Osteoblast (primary cell): ENCODE data around the gene TMEM178B. TPM values are rescaled to one million over a fixed set of nuclear protein-coding genes. Genes with fewer than 3 reads are reported as not detected.

Experiments
- DNase-seq: peaks from one replicate; pipeline ENCODE4 v3.0.0; 2011; ENCODE audit warnings: low spot score, mixed read lengths; ENCODE audit not compliant: insufficient read length; ENCODE audit errors: missing footprints
- H2AFZ ChIP-seq: 2 replicates; pipeline ENCODE4 v1.6.0; 2011; ENCODE audit warnings: mild to moderate bottlenecking, low read length
- H3K27ac ChIP-seq: 2 replicates; pipeline ENCODE4 v1.5.1; 2011; ENCODE audit warnings: mild to moderate bottlenecking, low read depth, low read length, moderate library complexity
- H3K27me3 ChIP-seq: 2 replicates; pipeline ENCODE4 v1.6.0; 2012; ENCODE audit warnings: mild to moderate bottlenecking, control low read depth, inconsistent platforms, low read length, moderate library complexity; ENCODE audit not compliant: insufficient read depth
- H3K36me3 ChIP-seq: 2 replicates; pipeline ENCODE4 v1.5.1; 2011; ENCODE audit warnings: mild to moderate bottlenecking, low read length, control low read depth, moderate library complexity; ENCODE audit not compliant: insufficient read depth
- H3K4me1 ChIP-seq: 2 replicates; pipeline ENCODE4 v1.5.1; 2011; ENCODE audit warnings: mild to moderate bottlenecking, low read length, control low read depth, moderate library complexity; ENCODE audit not compliant: insufficient read depth
- H3K4me2 ChIP-seq: 2 replicates; pipeline ENCODE4 v1.6.0; 2011; ENCODE audit warnings: mild to moderate bottlenecking, low read length; ENCODE audit not compliant: insufficient read depth
- H3K4me3 ChIP-seq: fragments of 200-600 bp; sonication (generic); 3 replicates; pipeline ENCODE4 v1.5.1; 2012; ENCODE audit warnings: mild to moderate bottlenecking, low read length, inconsistent platforms; ENCODE audit not compliant: insufficient read depth
- H3K79me2 ChIP-seq: 2 replicates; pipeline ENCODE4 v1.6.0; 2012; ENCODE audit warnings: mild to moderate bottlenecking, low read length, control low read depth, inconsistent platforms; ENCODE audit not compliant: insufficient read depth
- H3K9me3 ChIP-seq: 2 replicates; pipeline ENCODE4 v1.5.1; 2011; ENCODE audit warnings: low read depth, low read length, control low read depth
- H4K20me1 ChIP-seq: 2 replicates; pipeline ENCODE4 v1.6.0; 2012; ENCODE audit warnings: mild to moderate bottlenecking, low read length, control low read depth; ENCODE audit not compliant: insufficient read depth
- CTCF ChIP-seq: IDR thresholded peaks from 2 replicates; pipeline ENCODE4 v1.5.1; 2011; ENCODE audit warnings: mild to moderate bottlenecking, low read depth, low read length, moderate library complexity; ENCODE audit errors: extremely low read depth
- total RNA-seq: library from RNA; depleted of rRNA; stranded (reverse); fragments of >200 nt; gene quantifications from 2 replicates; pipeline ENCODE4 v1.2.3, GENCODE V29; 2012

TMEM178B gene
- total RNA-seq, 1 donor = 1.1 TPM

- DNase-seq = peak; percentile 80
- Histone ChIP-seq H2AFZ (peak overlapping the region; percentile 33), H3K27me3 (peaks cover 47% of the 10 kb centered on the region)
Observed at GRCh38 chr7:141071260-141071854, 2.5 kb upstream of the TMEM178B start.

DNA sequence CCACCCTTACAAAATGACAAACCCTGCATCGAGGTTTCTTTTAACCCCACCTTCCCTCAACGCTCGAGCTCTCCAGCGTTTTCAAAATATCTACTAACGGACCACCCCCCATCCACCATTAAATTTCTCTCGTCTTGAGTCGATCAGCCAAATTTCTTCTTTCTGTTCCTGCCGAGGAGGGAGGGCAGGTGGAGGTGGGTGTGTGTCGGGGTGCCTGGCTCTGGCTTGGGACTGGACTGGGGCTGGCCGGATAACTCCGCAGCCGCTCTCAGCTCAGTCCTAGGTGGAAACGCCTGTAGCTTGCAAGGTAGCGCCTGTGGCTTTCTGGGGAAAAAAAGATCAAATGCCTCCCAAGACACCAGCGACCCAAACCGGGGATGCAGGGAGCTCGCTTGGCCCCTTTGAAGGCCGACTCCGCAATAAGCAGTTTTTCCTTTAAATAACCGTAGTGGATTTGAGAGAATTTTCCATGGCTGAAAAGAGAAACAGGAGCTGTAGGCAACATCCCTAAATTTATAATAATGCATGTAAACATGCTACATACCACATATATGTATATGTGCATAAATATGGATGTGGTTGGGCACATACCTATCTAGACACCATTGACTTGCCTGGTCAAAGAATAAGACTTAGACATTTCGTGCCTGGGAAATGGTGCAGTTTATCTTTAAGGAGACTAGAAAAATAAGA lies 1.9 kb upstream of the TMEM178B start:
- Histone ChIP-seq H3K4me1 (peaks cover 13% of the 10 kb centered on the region), H2AFZ (peak overlapping the region; percentile 33), H3K79me2 (no peaks in the 10 kb centered on the region), H3K4me2 (peak overlapping the region; percentile 92), H3K27ac (no peak overlapping the region), H3K27me3 (peaks cover 53% of the 10 kb centered on the region), H3K36me3 (no peaks in the 10 kb centered on the region), H3K9me3 (no peaks in the 10 kb centered on the region), H4K20me1 (no peaks in the 10 kb centered on the region), H3K4me3 (peak overlapping the region; percentile 63)
- TF ChIP-seq CTCF = no peak
- DNase-seq = peak; percentile 65

More at GRCh38 chr7:141071260-141071854, 2.5 kb upstream of the TMEM178B start:
- Histone ChIP-seq H3K9me3 (no peaks in the 10 kb centered on the region), H3K36me3 (no peaks in the 10 kb centered on the region), H3K27ac (no peak overlapping the region), H3K79me2 (no peaks in the 10 kb centered on the region), H3K4me2 (peak overlapping the region; percentile 92), H3K4me1 (peaks cover 13% of the 10 kb centered on the region), H4K20me1 (no peaks in the 10 kb centered on the region), H3K4me3 (peak overlapping the region; percentile 63)
- TF ChIP-seq CTCF = no peak

DNA sequence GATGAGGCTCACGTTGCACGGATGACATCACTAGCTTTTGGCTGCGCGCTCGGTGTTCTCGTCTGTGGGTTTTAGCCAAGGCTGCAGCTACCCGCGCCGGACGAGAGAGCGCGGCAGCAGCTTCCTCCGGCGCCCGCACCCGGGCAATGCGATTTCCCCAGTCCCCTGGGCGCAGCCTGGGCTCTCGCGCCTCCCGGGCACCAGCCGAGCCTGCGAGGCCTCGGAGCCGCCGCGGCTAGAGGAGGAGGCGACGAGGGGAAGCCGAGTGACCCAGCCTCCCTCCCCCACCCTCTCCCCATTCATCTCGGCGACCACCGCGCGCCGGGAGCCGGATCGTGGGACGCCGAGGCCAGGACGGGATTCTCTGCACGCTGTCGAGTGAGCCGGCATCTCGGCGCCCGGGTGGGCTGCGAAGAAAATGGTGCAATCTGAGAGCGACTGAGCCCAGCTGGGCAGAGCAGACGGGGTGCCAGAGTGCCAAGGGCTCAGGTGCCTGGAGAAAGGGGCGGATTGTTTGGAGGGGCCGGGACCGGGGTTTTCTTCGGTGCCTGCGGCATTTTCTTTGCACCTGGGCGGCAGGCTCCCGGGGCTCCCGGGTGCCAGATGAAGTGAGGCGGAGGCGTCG lies 1.2 kb upstream of the TMEM178B start:
- Histone ChIP-seq H3K4me2 (peak overlapping the region; percentile 92), H3K79me2 (no peaks in the 10 kb centered on the region), H3K27ac (no peak overlapping the region), H3K27me3 (peaks cover 55% of the 10 kb centered on the region), H3K4me1 (peaks cover 13% of the 10 kb centered on the region), H2AFZ (peak overlapping the region; percentile 33), H3K4me3 (peak overlapping the region; percentile 63), H3K36me3 (no peaks in the 10 kb centered on the region), H3K9me3 (no peaks in the 10 kb centered on the region), H4K20me1 (no peaks in the 10 kb centered on the region)
- TF ChIP-seq CTCF = no peak
- peak; percentile 91 for DNase-seq

DNA sequence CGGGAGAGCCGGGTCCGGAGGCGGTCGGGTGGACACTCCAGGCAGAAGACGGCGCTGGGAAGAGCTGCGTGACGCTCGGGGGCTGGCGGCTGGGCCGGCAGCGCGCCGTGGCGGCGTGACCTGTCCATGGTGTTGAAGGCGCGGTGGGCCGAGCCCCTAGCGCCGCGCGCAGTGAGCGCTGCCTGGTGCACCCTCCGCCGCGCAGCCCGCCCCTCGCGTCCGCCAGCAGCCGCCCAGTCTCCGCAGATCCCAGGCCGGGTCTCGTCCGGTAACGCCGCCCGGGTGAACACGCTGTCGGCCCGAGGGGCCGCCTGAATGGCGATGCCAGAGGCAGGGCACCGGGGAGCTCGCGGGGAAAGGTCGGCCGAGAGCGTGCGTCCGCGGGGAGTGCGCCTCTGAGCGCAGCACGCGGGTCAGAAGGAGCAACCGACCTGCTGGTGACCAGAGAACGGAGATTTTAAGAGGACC lies 657 bp upstream of the TMEM178B start:
- H3K27me3 ChIP-seq = peaks cover 55% of the 10 kb centered on the region
- H4K20me1 ChIP-seq = no peaks in the 10 kb centered on the region
- H3K4me3 ChIP-seq = peak overlapping the region; percentile 63
- peaks cover 13% of the 10 kb centered on the region for H3K4me1 ChIP-seq
- TF ChIP-seq CTCF = no peak
- H3K79me2 ChIP-seq = no peaks in the 10 kb centered on the region
- DNase-seq = peak; percentile 90
- H2AFZ ChIP-seq = peak overlapping the region; percentile 35
- H3K4me2 ChIP-seq = peak overlapping the region; percentile 92
- H3K36me3 ChIP-seq = no peaks in the 10 kb centered on the region
- no peaks in the 10 kb centered on the region for H3K9me3 ChIP-seq
- H3K27ac ChIP-seq = no peak overlapping the region
